Endothelial cell (in vitro differentiated cells): Measurements from ENCODE around the gene ELFN1. TPM values are rescaled to one million over a fixed set of nuclear protein-coding genes. Genes with fewer than 3 reads are reported as not detected.

Experiments used
- DNase-seq: peaks from one replicate; pipeline ENCODE4 v3.0.0; 2021; ENCODE audit warnings: low spot score
- H3K27ac Mint-ChIP-seq: one replicate; pipeline ENCODE4 v1.8.0; 2021; ENCODE audit warnings: mixed read lengths, inconsistent platforms; ENCODE audit not compliant: unreplicated experiment
- H3K27me3 Mint-ChIP-seq: one replicate; pipeline ENCODE4 v1.8.0; 2021; ENCODE audit warnings: mild to moderate bottlenecking, moderate library complexity, mixed read lengths, inconsistent platforms; ENCODE audit not compliant: unreplicated experiment
- H3K36me3 Mint-ChIP-seq: one replicate; pipeline ENCODE4 v1.8.0; 2021; ENCODE audit warnings: mild to moderate bottlenecking, low read depth, mixed read lengths, inconsistent platforms; ENCODE audit not compliant: unreplicated experiment
- H3K4me1 Mint-ChIP-seq: one replicate; pipeline ENCODE4 v1.8.0; 2021; ENCODE audit warnings: mild to moderate bottlenecking, mixed read lengths, inconsistent platforms; ENCODE audit not compliant: unreplicated experiment
- H3K4me3 Mint-ChIP-seq: one replicate; pipeline ENCODE4 v1.8.0; 2021; ENCODE audit warnings: mild to moderate bottlenecking, mixed read lengths, inconsistent platforms; ENCODE audit not compliant: unreplicated experiment
- H3K9me3 Mint-ChIP-seq: one replicate; pipeline ENCODE4 v1.8.0; 2021; ENCODE audit warnings: mixed read lengths, inconsistent platforms; ENCODE audit not compliant: unreplicated experiment
- CTCF ChIP-seq: fragments of 200-600 bp; sonication (generic); IDR thresholded peaks from one replicate; pipeline ENCODE4 v1.5.0; 2021; ENCODE audit warnings: antibody characterized with exemption; ENCODE audit not compliant: unreplicated experiment
- total RNA-seq: library from RNA; stranded (reverse); fragmentation: NEBNext Ultra II Directional; extraction: Animal tissue kit (Norgen Biotek cat#: 25700); gene quantifications from one replicate; pipeline ENCODE4 v1.2.1, GENCODE V29; 2021; ENCODE audit not compliant: unreplicated experiment

The ELFN1 gene
- total RNA-seq, 1 donor from 2014 or later = 10.6 TPM

DNA sequence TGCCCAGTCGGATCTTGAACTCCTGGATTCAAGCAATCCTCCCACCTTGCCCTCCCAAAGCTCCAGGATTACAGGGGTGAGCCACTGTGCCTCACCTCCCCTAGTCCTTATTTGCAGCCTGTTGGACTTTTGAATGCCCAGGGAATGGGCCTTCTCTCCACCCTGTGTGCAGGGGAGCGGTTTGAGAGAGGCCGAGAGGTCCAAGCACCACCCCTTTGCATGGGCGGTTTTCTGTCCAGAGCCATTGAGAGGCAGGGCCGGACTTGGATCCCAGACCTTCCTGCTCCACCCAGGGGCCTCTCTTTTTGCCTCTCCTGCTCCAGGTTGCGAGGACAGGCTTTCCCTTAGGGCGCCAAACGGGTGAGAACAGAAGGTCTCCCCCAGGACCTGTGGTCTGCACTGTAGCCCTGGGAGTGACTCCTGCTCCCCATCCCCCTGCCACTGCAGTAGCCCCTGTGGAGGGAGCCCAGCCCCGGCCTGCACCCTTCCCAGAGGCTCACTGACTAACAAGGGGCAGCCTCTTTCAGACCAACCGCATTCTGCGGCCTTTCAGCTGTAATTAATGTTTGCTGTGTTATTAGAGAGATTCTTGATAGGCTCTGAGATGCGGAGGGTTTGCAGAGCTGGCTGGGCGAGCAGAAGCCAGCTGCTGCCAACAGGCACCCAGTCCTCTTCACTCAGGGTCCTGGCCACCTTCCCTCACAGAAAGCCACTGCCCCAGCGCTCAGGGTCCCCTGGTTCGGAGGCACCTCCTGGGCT is 57.9 kb downstream of the ELFN1 start:
- no peak for TF ChIP-seq CTCF
- H3K36me3 Mint-ChIP-seq = peaks cover 20% of the 10 kb centered on the region
- no peak overlapping the region for H3K27ac Mint-ChIP-seq
- H3K27me3 Mint-ChIP-seq = peaks cover 13% of the 10 kb centered on the region
- H3K4me3 Mint-ChIP-seq = no peak overlapping the region
- H3K4me1 Mint-ChIP-seq = no peaks in the 10 kb centered on the region
- DNase-seq = no peak
- H3K9me3 Mint-ChIP-seq = no peaks in the 10 kb centered on the region

- Mint-ChIP-seq H3K4me3 (no peak overlapping the region), H3K27ac (no peak overlapping the region), H3K9me3 (no peaks in the 10 kb centered on the region), H3K36me3 (peaks cover 20% of the 10 kb centered on the region), H3K4me1 (no peaks in the 10 kb centered on the region), H3K27me3 (peaks cover 16% of the 10 kb centered on the region)
- no peak for DNase-seq
- no peak for TF ChIP-seq CTCF
Measured at GRCh38 chr7:1729183-1729582, 59.1 kb downstream of the ELFN1 start.

DNA sequence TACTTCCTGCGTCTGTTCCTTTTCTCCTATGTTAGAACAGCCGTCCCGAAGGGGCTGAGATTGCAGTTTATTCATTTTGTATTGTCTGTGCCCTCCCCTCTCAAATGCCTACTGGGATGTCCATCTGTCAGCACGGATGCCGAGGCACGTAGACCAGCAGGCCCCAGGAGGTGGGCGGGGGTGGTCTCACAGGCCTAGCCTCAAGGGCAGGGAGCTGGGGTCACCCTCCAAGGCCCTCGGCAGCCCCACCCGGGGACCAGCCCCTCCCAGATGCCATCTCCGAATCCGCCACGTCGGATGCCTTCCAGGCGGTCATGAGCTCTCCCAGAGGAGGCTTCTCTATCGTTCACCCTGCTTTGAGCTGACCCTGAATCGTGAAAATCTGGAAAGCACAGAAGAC is 59.7 kb downstream of the ELFN1 start:
- H3K9me3 Mint-ChIP-seq = no peaks in the 10 kb centered on the region

GRCh38 chr7:1732072-1732471 is 62.0 kb downstream of the ELFN1 start:
- H3K27me3 Mint-ChIP-seq = peaks cover 14% of the 10 kb centered on the region
- no peak for DNase-seq
- no peaks in the 10 kb centered on the region for H3K9me3 Mint-ChIP-seq
- peaks cover 15% of the 10 kb centered on the region for H3K36me3 Mint-ChIP-seq
- no peak for TF ChIP-seq CTCF
- H3K27ac Mint-ChIP-seq = no peak overlapping the region
- no peaks in the 10 kb centered on the region for H3K4me1 Mint-ChIP-seq
- no peak overlapping the region for H3K4me3 Mint-ChIP-seq

More for the DNA sequence above, 59.7 kb downstream of the ELFN1 start:
- Mint-ChIP-seq H3K36me3 (peaks cover 20% of the 10 kb centered on the region), H3K27ac (no peak overlapping the region), H3K4me1 (no peaks in the 10 kb centered on the region), H3K27me3 (peaks cover 16% of the 10 kb centered on the region), H3K4me3 (no peak overlapping the region)
- no peak for DNase-seq
- no peak for TF ChIP-seq CTCF

- peaks cover 15% of the 10 kb centered on the region for H3K36me3 Mint-ChIP-seq
- H3K4me3 Mint-ChIP-seq = no peak overlapping the region
- DNase-seq = no peak
- no peaks in the 10 kb centered on the region for H3K4me1 Mint-ChIP-seq
- H3K27ac Mint-ChIP-seq = no peak overlapping the region
- H3K27me3 Mint-ChIP-seq = peaks cover 12% of the 10 kb centered on the region
- no peak for TF ChIP-seq CTCF
- no peaks in the 10 kb centered on the region for H3K9me3 Mint-ChIP-seq
Measured at GRCh38 chr7:1732645-1733044, 62.6 kb downstream of the ELFN1 start.
